Mesenchymal stem cell (in vitro differentiated cells and primary cell): ENCODE measurements around the gene IKZF4.
"Not testable (repeated sequence)": the region's sequence is repeated elsewhere in the genome, so short reads cannot be mapped to it uniquely, and the experiment has no call there.

Experiments
- DNase-seq: peaks from one replicate; pipeline ENCODE4 v3.0.0-alpha.2; 2013
- H2AFZ ChIP-seq: one replicate; pipeline ENCODE4 v1.6.1; 2013; ENCODE audit warnings: low read depth, mild to moderate bottlenecking, control low read depth, inconsistent platforms, low read length, moderate library complexity
- H2AK5ac ChIP-seq: 2 replicates; pipeline ENCODE4 v1.6.1; 2013; ENCODE audit warnings: low read length, moderate library complexity, mild to moderate bottlenecking, inconsistent platforms; ENCODE audit not compliant: severe bottlenecking
- H2BK120ac ChIP-seq: one replicate; pipeline ENCODE4 v1.6.1; 2013; ENCODE audit warnings: low read depth, mild to moderate bottlenecking, inconsistent platforms, low read length, moderate library complexity
- H2BK12ac ChIP-seq, 2 experiments: one replicate each; pipeline ENCODE4 v1.6.1; 2013; ENCODE audit warnings: inconsistent platforms in 2 of 2, low read length in 2 of 2, mild to moderate bottlenecking in 2 of 2, moderate library complexity in 2 of 2, control low read depth in 1 of 2
- H2BK15ac ChIP-seq: one replicate; pipeline ENCODE4 v1.6.1; 2013; ENCODE audit warnings: mild to moderate bottlenecking, low read depth, inconsistent platforms; ENCODE audit not compliant: poor library complexity, severe bottlenecking
- H2BK5ac ChIP-seq: 2 replicates; pipeline ENCODE4 v1.6.1; 2013; ENCODE audit warnings: low read depth, mild to moderate bottlenecking, low read length, control low read depth, inconsistent platforms; ENCODE audit not compliant: poor library complexity, severe bottlenecking
- H3K14ac ChIP-seq, 2 experiments: one replicate each; pipeline ENCODE4 v1.6.1; 2013; ENCODE audit warnings: inconsistent platforms in 2 of 2, low read length in 2 of 2, control low read depth in 1 of 2, mild to moderate bottlenecking in 1 of 2, moderate library complexity in 1 of 2
- H3K18ac ChIP-seq, 2 experiments: one replicate each; pipeline ENCODE4 v1.6.1; 2013; ENCODE audit warnings: inconsistent platforms in 2 of 2, low read length in 2 of 2, control low read depth in 1 of 2, low read depth in 1 of 2, mild to moderate bottlenecking in 1 of 2
- H3K23ac ChIP-seq, 2 experiments: one replicate each; pipeline ENCODE4 v1.6.1; 2013; ENCODE audit warnings: inconsistent platforms in 2 of 2, low read length in 2 of 2, mild to moderate bottlenecking in 2 of 2, moderate library complexity in 2 of 2, control low read depth in 1 of 2
- H3K27ac ChIP-seq: 2 replicates; pipeline ENCODE4 v1.5.1; 2013; ENCODE audit warnings: mild to moderate bottlenecking, moderate library complexity, low read length, control low read depth, inconsistent platforms; ENCODE audit not compliant: poor library complexity, severe bottlenecking
- H3K27me3 ChIP-seq, 2 experiments: 2 replicates each; pipeline versions ENCODE4 v1.6.1 to v1.7.0; 2013; ENCODE audit warnings: low read length in 2 of 2, mild to moderate bottlenecking in 2 of 2, moderate library complexity in 2 of 2, control low read depth in 1 of 2, inconsistent platforms in 1 of 2; ENCODE audit not compliant: control insufficient read depth in 1 of 2, insufficient read depth in 1 of 2
- H3K36me3 ChIP-seq, 2 experiments: 2 replicates each; pipeline versions ENCODE4 v1.6.1 to v1.7.0; 2013; ENCODE audit warnings: low read length in 2 of 2, control low read depth in 1 of 2, inconsistent platforms in 1 of 2, low read depth in 1 of 2, mild to moderate bottlenecking in 1 of 2; ENCODE audit not compliant: insufficient read depth in 2 of 2, control insufficient read depth in 1 of 2
- H3K4ac ChIP-seq, 2 experiments: one replicate each; pipeline ENCODE4 v1.6.1; 2013; ENCODE audit warnings: inconsistent platforms in 2 of 2, low read length in 2 of 2, mild to moderate bottlenecking in 2 of 2, moderate library complexity in 2 of 2, control low read depth in 1 of 2, low read depth in 1 of 2
- H3K4me1 ChIP-seq: 2 replicates; pipeline ENCODE4 v1.6.1; 2013; ENCODE audit warnings: low read depth, low read length, control low read depth; ENCODE audit not compliant: control insufficient read depth, insufficient read depth
- H3K4me2 ChIP-seq: 2 replicates; pipeline ENCODE4 v1.6.1; 2013; ENCODE audit warnings: low read length, mild to moderate bottlenecking, inconsistent platforms; ENCODE audit not compliant: poor library complexity, severe bottlenecking
- H3K4me3 ChIP-seq, 2 experiments: 2 replicates each; pipeline versions ENCODE4 v1.5.1 to v1.7.0; 2013; ENCODE audit warnings: low read length in 2 of 2, mild to moderate bottlenecking in 2 of 2, control low read depth in 1 of 2, low read depth in 1 of 2; ENCODE audit not compliant: insufficient read depth in 1 of 2
- H3K79me1 ChIP-seq: replicated peaks from 2 replicates; pipeline ENCODE4 v1.6.1; 2013; ENCODE audit warnings: mild to moderate bottlenecking, control low read depth, low read length, inconsistent platforms; ENCODE audit not compliant: poor library complexity, severe bottlenecking
- H3K9ac ChIP-seq: 2 replicates; pipeline ENCODE4 v1.7.0; 2013; ENCODE audit warnings: mild to moderate bottlenecking, low read length, moderate library complexity
- H3K9me3 ChIP-seq: 2 replicates; pipeline ENCODE4 v1.7.0; 2013; ENCODE audit warnings: mild to moderate bottlenecking, low read length; ENCODE audit not compliant: control insufficient read depth
- H4K8ac ChIP-seq: one replicate; pipeline ENCODE4 v1.6.1; 2013; ENCODE audit warnings: inconsistent platforms, mild to moderate bottlenecking, low read length, moderate library complexity
- H4K91ac ChIP-seq: one replicate; pipeline ENCODE4 v1.6.1; 2013; ENCODE audit warnings: mild to moderate bottlenecking, low read length, inconsistent platforms
- WGBS: methylation state at CpG from one replicate; pipeline ENCODE4 v1.1.7; 2013; ENCODE audit warnings: mixed read lengths; 5-methylcytosine and 5-hydroxymethylcytosine counted together

The IKZF4 gene

DNA sequence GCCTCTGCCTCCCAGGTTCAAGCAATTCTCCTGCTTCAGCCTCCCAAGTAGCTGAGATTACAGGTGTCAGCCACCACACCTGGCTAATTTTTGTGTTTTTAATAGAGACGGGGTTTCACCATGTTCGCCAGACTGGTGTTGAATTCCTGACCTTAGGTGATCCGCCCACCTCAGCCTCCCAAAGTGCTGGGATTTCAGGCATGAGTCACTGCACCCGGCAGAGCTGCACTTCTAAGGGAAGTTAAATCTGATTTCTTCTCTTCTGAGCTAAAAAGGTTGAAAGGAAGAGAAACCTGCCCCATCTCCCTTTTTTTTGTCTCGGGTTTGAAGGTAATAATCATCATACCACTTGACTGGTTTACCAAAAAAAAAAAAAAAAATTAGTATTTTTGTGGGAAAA, 39.0 kb upstream of the IKZF4 start:
- H4K91ac ChIP-seq, DNase-seq, H3K4me3 ChIP-seq, H2BK5ac ChIP-seq, H2AK5ac ChIP-seq, H2BK120ac ChIP-seq, H2BK12ac ChIP-seq, H3K9me3 ChIP-seq, H3K14ac ChIP-seq, H4K8ac ChIP-seq, H3K27me3 ChIP-seq, H3K4me1 ChIP-seq, H3K79me1 ChIP-seq, H3K27ac ChIP-seq, H2BK15ac ChIP-seq, H3K4me2 ChIP-seq, H3K4ac ChIP-seq, H2AFZ ChIP-seq, H3K18ac ChIP-seq, H3K23ac ChIP-seq, H3K9ac ChIP-seq: not testable (repeated sequence)
- peaks cover 28 to 73% of the 10 kb centered on the region in 2 experiments for H3K36me3 ChIP-seq
- 70% methylated on average over 4 of the region's 5 CpGs for WGBS

DNA sequence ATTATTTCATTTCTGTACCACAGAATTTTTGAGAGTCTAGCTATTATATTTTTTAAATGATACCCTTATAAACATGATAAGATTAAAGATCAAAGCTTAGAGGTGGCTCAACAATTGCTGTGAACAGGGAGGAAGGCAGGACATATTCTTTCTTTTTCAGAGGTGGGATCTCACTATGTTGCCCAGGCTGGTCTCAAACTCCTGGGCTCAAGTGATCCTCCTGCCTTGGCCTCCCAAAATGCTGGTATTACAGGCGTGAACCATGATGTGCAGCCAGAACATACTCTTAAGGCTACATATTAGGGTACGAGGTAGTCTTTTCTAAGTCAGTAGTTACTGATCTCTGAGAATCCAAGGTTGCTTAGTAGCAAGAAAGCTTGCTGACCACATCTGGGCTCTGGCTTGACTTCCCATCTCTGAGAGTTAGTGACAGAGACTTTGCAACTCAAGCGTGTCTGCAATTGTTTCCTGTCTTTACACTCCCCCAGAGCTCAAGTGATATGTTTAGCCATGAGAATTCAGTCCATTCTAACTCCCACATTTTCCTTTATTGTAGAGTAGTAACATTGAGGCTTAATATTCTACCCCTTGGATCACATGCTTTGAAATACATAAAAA, 38.4 kb upstream of the IKZF4 start:
- H3K27me3 ChIP-seq, result no peaks in the 10 kb centered on the region
- peaks cover 33 to 74% of the 10 kb centered on the region in 2 experiments for H3K36me3 ChIP-seq
- DNase-seq, result no peak
- peak overlapping the region; percentile 37 for H3K27ac ChIP-seq
- no peak overlapping the region for H2AFZ ChIP-seq
- no peak overlapping the region for H3K4me2 ChIP-seq
- WGBS, result 98% methylated on average over 3 of the region's 3 CpGs
- peak overlapping the region; percentile 11 for H3K9ac ChIP-seq
- no peak overlapping the region for H3K14ac ChIP-seq
- no peak overlapping the region for H3K23ac ChIP-seq
- no peak overlapping the region for H3K4ac ChIP-seq
- no peak overlapping the region for H2BK15ac ChIP-seq
- H2AK5ac ChIP-seq, result peak overlapping the region; percentile 51
- H3K9me3 ChIP-seq, result no peaks in the 10 kb centered on the region
- no peak overlapping the region for H2BK12ac ChIP-seq
- H3K4me3 ChIP-seq, result no peak overlapping the region
- no peak overlapping the region for H3K18ac ChIP-seq
- H2BK120ac ChIP-seq, result no peak overlapping the region
- H2BK5ac ChIP-seq, result no peak overlapping the region
- H4K8ac ChIP-seq, result no peak overlapping the region
- no peak overlapping the region for H4K91ac ChIP-seq
- H3K79me1 ChIP-seq, result peaks cover 9% of the 10 kb centered on the region
- peaks cover 6% of the 10 kb centered on the region for H3K4me1 ChIP-seq

DNA sequence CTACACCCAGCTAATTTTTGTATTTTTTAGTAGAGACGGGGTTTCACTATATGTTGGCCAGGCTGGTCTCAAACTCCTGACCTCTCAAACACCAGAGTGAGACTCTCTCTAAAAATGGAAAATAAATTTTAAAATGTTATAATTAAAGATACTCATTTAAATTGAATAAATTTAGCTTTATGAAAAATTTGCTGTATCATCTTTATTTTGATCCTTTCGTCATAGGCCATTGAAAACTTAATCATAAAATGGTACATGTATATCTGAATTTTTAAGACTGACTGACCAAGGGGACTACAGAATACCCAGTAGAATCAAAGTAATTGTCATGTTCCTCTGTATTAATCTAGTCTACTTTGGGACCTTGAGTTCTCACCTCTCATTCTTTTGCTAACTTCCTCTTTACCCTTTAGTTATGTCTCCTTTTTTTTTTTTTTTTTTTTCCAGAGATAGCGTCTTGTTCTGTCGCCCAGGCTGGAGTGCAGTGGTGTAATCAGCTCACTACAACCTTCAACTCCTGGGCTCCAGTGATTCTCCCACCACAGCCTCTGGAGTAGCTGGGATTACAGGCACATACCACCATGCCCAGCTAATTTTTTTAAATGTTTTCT, 37.5 kb upstream of the IKZF4 start:
- Histone ChIP-seq H3K79me1 (peaks cover 9% of the 10 kb centered on the region), H3K27ac (no peak overlapping the region), H3K23ac (no peak overlapping the region), H3K27me3 (no peaks in the 10 kb centered on the region), H3K4ac (no peak overlapping the region), H3K36me3 (peaks cover 41 to 77% of the 10 kb centered on the region in 2 experiments), H3K18ac (no peak overlapping the region), H2BK5ac (no peak overlapping the region), H2BK12ac (no peak overlapping the region), H2AK5ac (no peak overlapping the region), H3K4me1 (peaks cover 6% of the 10 kb centered on the region), H2AFZ (no peak overlapping the region), H4K91ac (no peak overlapping the region), H3K4me3 (no peak overlapping the region), H4K8ac (no peak overlapping the region), H3K4me2 (no peak overlapping the region), H2BK15ac (no peak overlapping the region), H3K9ac (no peak overlapping the region), H3K14ac (no peak overlapping the region), H2BK120ac (no peak overlapping the region), H3K9me3 (no peaks in the 10 kb centered on the region)
- no peak for DNase-seq
- 98% methylated on average over 3 of the region's 4 CpGs for WGBS

DNA sequence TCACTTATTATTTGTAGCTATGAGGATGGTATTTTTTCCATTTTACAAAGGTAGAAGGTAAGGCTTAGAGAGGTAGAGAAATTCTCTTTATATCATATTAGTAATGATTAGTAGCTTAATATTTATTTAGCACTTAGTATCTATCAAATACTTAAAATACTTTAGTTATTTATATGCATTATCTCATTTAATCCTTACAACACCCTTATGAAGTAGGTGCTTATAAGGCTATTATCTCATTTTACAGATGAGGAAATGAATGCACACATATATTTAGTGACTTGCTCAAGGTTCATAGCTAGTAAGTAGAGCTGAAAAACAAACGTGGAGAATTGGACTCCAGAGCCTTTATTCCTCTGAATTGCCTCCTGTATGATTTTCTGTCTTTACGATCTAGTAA, 36.0 kb upstream of the IKZF4 start:
- Histone ChIP-seq H3K23ac (no peak overlapping the region), H2BK15ac (no peak overlapping the region), H2AFZ (no peak overlapping the region), H3K4me1 (peaks cover 6% of the 10 kb centered on the region), H3K9me3 (no peaks in the 10 kb centered on the region), H3K4me2 (no peak overlapping the region), H2AK5ac (no peak overlapping the region), H2BK12ac (no peak overlapping the region), H3K79me1 (peaks cover 11% of the 10 kb centered on the region), H2BK5ac (no peak overlapping the region), H4K8ac (no peak overlapping the region), H3K27ac (no peak overlapping the region), H3K9ac (no peak overlapping the region), H2BK120ac (no peak overlapping the region), H3K36me3 (peaks cover 53 to 80% of the 10 kb centered on the region in 2 experiments), H3K4me3 (no peak overlapping the region), H3K27me3 (no peaks in the 10 kb centered on the region), H3K18ac (no peak overlapping the region), H3K14ac (no peak overlapping the region), H4K91ac (no peak overlapping the region), H3K4ac (no peak overlapping the region)
- DNase-seq, result no peak
- WGBS, result 86% methylated on average over 1 of the region's 2 CpGs
